Measurements from ENCODE around the gene TEC. TPM values are rescaled to one million over a fixed set of nuclear protein-coding genes. Genes with fewer than 3 reads are reported as not detected.

TEC gene
- total and polyA plus RNA-seq, 9 of the 15 experiments (the other 6 are each of a cell fraction or from before 2014, with no cell fraction given): 5.3 to 14.7 (median 8.8) TPM

DNA sequence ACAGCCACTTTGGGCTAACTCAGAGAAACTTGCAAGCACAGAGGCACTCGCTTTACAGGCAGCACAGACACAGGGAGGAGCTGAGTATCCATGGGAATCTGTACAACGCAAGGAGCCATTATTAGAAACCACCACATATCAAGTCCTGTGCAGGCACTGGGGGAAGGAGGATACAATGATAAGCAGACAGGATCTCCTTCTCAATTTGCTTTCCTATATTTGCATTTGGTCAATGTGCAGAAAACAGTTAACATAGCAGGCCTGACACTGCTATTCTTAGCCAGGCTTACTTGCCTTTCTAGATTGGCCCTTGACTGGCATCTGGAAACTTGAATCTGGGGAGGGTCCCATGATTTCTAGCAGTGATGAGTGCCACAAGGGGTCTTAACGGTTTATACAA lies 65.8 kb downstream of the TEC start (continued):
- TF ChIP-seq NFIX (CRISPR knock-in tag; IDR thresholded peaks at IDR 0.05; ENCODE audit: low read depth) (no peak), HNRNPUL1 (IDR thresholded peaks at IDR 0.05; ENCODE audit: low read length) (no peak), WHSC1 (IDR thresholded peaks at IDR 0.05; ENCODE audit: low read length) (no peak), FOXK2 (conservative IDR thresholded peaks at IDR 0.05 in 1 of 2, IDR thresholded peaks at IDR 0.05 in 1 of 2; ENCODE audit: low read depth in 2 of 2) (peak; percentile 26 to 45; a peak in 1 of 4 replicates), TBL1XR1 (IDR thresholded peaks at IDR 0.05; ENCODE audit: low read length in 2 of 2) (peak; percentile 63 to 99; a peak in 3 of 4 replicates), PCBP2 (IDR thresholded peaks at IDR 0.05; ENCODE audit: low read depth, low read length, poor library complexity, severe bottlenecking) (no peak), NR2C2 (CRISPR knock-in tag; IDR thresholded peaks at IDR 0.05) (no peak), NR2C2 (tag; IDR thresholded peaks at IDR 0.05) (no peak), RFX1 (IDR thresholded peaks at IDR 0.05) (peak; percentile 80), MYBL2 (IDR thresholded peaks at IDR 0.05; ENCODE audit: low read depth) (no peak), MYBL2 (CRISPR knock-in tag; IDR thresholded peaks at IDR 0.05; ENCODE audit: borderline replicate concordance) (no peak), SLC30A9 (CRISPR knock-in tag; IDR thresholded peaks at IDR 0.05) (no peak), MCM2 (IDR thresholded peaks at IDR 0.05; ENCODE audit: low read depth) (no peak), NCOR1 (IDR thresholded peaks at IDR 0.05) (peak; percentile 99), RBM25 (IDR thresholded peaks at IDR 0.05; ENCODE audit: low read depth, low read length, severe bottlenecking) (no peak), SIN3B (IDR thresholded peaks at IDR 0.05; ENCODE audit: low read depth) (no peak), PTBP1 (IDR thresholded peaks at IDR 0.05; ENCODE audit: low read depth, low read length) (no peak), EP300 (IDR thresholded peaks at IDR 0.05; ENCODE audit: low read length) (peak; percentile 98), ATF1 (CRISPR knock-in tag; IDR thresholded peaks at IDR 0.05) (no peak), ATF1 (tag; IDR thresholded peaks at IDR 0.05) (peak; percentile 35; the same call in 1 of the 2 replicates), KHSRP (IDR thresholded peaks at IDR 0.05) (peak; percentile 80), ETV1 (tag; conservative IDR thresholded peaks at IDR 0.05; ENCODE audit: low read depth) (peak; percentile 82)
- TF ChIP-seq, protein P1, sequence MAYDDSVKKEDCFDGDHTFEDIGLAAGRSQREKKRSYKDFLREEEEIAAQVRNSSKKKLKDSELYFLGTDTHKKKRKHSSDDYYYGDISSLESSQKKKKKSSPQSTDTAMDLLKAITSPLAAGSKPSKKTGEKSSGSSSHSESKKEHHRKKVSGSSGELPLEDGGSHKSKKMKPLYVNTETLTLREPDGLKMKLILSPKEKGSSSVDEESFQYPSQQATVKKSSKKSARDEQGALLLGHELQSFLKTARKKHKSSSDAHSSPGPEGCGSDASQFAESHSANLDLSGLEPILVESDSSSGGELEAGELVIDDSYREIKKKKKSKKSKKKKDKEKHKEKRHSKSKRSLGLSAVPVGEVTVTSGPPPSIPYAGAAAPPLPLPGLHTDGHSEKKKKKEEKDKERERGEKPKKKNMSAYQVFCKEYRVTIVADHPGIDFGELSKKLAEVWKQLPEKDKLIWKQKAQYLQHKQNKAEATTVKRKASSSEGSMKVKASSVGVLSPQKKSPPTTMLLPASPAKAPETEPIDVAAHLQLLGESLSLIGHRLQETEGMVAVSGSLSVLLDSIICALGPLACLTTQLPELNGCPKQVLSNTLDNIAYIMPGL (CRISPR knock-in tag; IDR thresholded peaks at IDR 0.05): no peak
- TF ChIP-seq, protein P2, sequence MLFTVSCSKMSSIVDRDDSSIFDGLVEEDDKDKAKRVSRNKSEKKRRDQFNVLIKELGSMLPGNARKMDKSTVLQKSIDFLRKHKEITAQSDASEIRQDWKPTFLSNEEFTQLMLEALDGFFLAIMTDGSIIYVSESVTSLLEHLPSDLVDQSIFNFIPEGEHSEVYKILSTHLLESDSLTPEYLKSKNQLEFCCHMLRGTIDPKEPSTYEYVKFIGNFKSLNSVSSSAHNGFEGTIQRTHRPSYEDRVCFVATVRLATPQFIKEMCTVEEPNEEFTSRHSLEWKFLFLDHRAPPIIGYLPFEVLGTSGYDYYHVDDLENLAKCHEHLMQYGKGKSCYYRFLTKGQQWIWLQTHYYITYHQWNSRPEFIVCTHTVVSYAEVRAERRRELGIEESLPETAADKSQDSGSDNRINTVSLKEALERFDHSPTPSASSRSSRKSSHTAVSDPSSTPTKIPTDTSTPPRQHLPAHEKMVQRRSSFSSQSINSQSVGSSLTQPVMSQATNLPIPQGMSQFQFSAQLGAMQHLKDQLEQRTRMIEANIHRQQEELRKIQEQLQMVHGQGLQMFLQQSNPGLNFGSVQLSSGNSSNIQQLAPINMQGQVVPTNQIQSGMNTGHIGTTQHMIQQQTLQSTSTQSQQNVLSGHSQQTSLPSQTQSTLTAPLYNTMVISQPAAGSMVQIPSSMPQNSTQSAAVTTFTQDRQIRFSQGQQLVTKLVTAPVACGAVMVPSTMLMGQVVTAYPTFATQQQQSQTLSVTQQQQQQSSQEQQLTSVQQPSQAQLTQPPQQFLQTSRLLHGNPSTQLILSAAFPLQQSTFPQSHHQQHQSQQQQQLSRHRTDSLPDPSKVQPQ (CRISPR knock-in tag; IDR thresholded peaks at IDR 0.05; ENCODE audit: borderline replicate concordance): no peak
- TF ChIP-seq, protein P3, sequence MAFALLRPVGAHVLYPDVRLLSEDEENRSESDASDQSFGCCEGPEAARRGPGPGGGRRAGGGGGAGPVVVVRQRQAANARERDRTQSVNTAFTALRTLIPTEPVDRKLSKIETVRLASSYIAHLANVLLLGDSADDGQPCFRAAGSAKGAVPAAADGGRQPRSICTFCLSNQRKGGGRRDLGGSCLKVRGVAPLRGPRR (CRISPR knock-in tag; IDR thresholded peaks at IDR 0.05): no peak
- TF ChIP-seq, protein P4, sequence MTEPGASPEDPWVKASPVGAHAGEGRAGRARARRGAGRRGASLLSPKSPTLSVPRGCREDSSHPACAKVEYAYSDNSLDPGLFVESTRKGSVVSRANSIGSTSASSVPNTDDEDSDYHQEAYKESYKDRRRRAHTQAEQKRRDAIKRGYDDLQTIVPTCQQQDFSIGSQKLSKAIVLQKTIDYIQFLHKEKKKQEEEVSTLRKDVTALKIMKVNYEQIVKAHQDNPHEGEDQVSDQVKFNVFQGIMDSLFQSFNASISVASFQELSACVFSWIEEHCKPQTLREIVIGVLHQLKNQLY (CRISPR knock-in tag; conservative IDR thresholded peaks at IDR 0.05): no peak

Data from K562 (cell line).